Left renal cortex interstitium (tissue), 4 donors: ENCODE results near the gene ETS1. TPM values are rescaled to one million over a fixed set of nuclear protein-coding genes. Genes with fewer than 3 reads are reported as not detected.

Source experiments
- DNase-seq, 4 donors: peaks; one replicate each; pipeline ENCODE4 v3.0.0-alpha.2; 2013; ENCODE audit warnings: low read depth in 4 of 4, low spot score in 2 of 4, missing footprints in 1 of 4
- polyA plus RNA-seq, 4 donors: library from polyadenylated mRNA; unstranded; fragments of 120-200 nt; gene quantifications; one replicate each; pipeline ENCODE4 v1.2.1, GENCODE V29; 2013; ENCODE audit not compliant: insufficient read length in 4 of 4

ETS1 gene
- polyA plus RNA-seq, 4 donors = 64.0 to 80.3 (median 71.7) TPM

GRCh38 chr11:128619540-128620308 is 32.4 kb upstream of the ETS1 start:
- DNase-seq = no peak

DNA sequence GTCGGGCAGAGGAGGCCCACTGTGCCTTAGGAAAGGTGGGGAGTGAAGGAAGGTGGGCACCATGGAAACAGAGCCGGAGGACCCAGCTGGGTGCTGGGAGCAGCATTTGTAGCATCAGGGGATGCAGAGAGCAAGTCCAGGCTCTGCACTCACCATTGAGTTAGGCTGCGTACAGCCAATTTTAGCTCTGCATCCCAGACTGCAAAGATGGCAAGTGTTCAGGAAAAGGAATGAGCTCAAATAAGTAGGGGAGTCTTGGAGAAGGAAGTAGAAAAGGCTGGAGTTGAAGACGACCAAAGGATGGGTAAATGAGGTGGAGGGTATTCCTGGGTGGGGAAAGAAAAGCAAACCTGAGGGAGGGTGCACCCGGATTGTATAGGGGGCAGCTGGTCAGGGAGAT is 31.6 kb upstream of the ETS1 start:
- DNase-seq = no peak

- no peak for DNase-seq
Measured at GRCh38 chr11:128618603-128619002, 31.2 kb upstream of the ETS1 start.

- no peak for DNase-seq
Measured at GRCh38 chr11:128616161-128616560, 28.8 kb upstream of the ETS1 start.

GRCh38 chr11:128615612-128616011 is 28.3 kb upstream of the ETS1 start:
- DNase-seq = no peak

- DNase-seq = no peak
Measured at GRCh38 chr11:128615076-128615475, 27.7 kb upstream of the ETS1 start.

DNA sequence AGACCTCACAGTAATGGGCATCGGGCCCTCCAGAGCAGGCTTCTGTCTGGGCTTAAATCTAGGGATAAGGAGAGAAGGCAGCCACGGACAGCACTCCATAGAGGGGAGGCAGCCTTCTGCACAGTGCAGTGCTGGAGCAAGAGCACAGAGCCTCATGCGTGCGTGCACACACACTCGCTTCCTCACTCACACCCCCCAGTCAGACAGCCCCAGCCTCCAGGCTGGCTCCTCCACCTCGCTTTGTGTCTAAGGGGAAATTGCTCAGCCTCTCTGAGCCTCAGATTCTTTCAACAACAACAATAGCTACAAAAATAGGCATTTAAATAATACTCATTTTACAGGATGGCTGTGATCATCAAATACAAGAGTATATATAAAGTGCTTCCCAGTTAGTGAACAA is 26.7 kb upstream of the ETS1 start:
- DNase-seq = no peak

GRCh38 chr11:128613300-128613995 is 26.1 kb upstream of the ETS1 start:
- DNase-seq = no peak

DNA sequence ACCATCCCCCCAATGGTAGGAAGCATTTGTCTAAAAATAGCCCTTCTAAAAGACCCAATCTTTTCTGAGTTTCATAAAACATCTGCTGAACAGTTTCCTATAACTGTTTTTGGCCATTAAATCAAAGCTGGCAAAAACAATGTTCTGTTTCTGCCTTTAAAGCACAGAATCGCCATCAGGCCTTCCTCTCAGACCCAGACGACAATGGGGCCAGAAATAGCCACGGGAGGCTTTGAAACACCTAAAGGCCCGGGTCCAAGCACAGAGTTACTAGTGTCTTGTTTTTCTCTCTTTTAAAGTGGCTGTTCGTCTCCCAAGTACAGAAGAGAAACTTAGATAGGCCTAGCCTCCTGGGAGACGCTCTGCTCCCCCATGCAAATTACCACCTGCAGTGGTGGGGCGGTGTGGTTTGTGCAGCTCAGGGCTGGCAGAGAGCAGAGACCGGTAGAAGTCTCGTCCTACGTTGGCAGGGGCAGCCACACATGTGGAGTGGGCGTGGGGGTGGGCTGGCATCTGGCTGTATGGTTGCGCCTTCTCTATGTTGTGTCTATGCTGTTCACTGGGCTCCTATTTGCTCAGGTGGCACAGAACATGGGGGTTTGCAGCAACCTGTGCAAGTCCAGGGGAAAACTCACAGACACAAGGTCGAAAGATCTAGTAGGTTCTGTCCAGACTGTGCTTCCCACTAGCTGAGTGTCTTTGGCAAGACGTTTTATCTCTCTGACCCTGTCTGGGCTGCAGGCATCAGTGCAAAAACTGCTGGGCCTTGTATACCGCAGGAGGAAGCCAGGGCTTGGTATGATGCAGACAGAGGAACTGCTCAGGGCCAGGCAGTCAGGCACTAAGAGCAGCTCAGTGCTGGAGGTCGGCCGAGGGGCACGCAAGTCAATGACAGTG is 23.6 kb upstream of the ETS1 start:
- DNase-seq = no peak

- DNase-seq = no peak
Measured at GRCh38 chr11:128609785-128610184, 22.4 kb upstream of the ETS1 start.

DNA sequence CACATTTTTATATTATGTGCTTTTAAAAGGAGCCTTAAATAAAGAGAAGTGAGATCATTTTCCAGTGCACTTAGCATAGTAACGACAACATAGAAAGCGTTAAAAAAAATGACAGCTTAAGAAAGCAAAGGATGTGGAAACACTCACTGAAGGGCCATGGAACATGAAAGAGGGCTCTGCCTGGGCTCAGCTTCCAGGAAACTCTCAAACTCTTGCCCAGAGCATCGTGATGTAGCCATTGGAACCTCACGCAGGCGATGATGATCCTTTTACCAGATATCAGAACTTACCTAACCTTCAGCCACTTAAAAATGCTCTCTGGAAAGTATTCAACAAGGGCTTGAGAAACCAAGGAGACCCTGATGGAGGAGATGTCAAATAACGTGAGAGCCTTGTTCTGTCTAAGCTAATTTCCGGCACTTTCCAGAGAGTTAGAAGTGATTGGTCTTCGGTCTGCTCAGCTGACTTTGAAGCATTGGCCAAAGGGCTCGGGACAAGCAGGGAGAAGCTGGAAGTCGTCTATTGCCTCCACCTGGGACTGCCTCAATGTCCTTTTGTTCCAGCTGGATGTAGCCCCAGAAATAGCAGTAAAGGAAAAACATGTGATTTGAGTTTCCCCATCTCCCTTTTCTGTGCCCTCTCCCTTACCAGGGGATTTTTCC is 21.5 kb upstream of the ETS1 start:
- DNase-seq = no peak

DNA sequence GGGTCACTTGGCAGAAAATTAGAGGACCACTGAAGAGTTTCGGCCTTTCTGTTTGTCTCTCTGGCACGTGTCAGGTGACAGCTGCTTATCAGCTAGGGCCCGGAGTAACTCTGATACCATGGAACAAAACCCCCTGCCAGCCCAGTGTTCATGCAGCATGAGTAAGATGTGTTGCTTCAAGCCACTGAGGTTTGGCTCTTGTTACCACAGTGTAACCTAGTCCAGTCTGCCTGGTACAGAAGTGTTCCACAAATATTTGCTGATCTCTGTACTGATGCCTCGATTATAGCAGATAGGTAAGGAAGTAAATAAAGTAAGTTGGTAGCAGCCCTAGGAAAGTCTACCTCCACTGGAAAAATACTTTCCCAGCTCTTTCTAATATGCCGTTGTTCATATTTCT is 20.5 kb upstream of the ETS1 start:
- no peak for DNase-seq

DNA sequence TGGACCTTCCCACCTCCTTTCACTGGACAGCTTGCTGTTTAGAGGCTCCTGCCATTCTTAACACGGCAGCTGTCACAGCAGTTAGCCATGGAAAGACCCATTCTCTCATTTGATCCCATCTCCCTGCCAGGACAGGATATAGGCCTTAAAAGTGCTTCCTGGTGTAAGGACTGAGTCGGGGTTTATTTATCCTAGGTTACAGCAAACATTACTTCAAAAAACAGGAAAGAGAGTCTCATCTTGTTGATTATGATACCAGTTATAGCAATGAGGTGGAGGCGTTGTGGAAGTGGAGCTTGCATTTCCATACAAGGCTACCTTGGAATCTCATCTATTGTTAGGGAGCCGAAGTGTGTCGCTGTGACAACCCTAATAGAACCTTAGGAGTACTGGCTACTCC is 17.4 kb upstream of the ETS1 start:
- DNase-seq = no peak

DNA sequence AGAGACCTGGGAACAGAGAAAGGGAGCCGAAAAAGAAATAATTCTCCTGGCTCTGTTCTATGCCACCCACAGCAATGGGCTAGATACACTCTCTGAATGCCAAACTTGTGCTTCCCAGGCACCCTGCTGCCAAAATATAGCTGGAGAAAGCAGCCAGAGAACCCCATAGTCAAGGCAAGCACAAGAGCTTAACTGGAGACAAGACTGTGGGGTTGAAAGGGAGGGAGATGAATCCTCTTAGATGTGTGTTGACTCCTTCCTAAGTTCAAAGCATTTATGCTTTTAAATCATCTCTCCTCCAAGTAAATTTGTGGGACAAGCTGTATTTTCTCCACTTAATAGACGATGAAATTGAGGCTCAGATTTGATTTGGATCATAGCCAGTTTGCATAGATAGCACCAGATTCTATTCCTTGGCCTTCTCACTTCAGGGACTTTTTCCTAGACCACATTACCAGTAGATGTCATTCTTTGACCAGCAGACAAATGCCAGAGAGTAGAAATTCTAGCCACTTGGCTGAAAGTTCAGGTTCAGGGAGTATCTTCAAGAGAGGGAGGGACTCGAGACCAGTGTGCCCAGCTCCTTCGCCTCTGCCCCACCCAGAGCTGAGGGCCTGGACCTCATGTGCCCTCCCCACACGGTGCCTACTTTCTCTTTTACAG is 16.5 kb upstream of the ETS1 start:
- no peak for DNase-seq

DNA sequence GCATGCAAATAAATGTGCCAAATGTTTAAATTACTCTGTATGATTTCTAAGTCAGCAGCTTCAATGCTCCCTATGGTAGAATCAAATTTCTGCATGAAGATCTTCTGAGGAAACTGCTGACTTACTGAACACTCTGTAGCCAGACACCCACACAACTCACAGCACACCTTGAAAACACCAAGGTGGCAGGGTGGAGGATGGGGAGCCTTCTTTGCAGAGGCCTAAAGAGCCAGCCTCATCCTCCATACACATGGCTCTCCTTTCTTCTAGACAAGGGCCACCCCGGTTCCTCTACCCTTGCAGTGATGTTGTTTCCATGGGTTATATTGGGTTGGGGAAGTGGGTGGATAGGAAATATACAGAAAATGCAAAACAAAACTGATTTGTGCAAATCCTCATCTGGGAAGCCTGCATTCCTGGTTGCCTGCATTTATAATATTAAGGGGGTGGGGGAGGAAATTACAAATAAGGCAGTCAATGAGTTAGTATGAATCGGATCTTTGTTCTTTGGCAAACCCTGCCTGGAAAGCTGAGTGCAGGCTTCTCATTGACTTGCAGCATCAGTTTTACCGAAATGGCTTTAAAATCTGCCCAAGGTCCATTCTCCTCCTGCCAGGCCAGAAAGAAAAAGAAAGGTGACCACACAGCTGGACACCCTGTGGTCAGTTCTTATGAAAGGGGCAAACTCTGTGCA is 15.8 kb upstream of the ETS1 start:
- no peak for DNase-seq

DNA sequence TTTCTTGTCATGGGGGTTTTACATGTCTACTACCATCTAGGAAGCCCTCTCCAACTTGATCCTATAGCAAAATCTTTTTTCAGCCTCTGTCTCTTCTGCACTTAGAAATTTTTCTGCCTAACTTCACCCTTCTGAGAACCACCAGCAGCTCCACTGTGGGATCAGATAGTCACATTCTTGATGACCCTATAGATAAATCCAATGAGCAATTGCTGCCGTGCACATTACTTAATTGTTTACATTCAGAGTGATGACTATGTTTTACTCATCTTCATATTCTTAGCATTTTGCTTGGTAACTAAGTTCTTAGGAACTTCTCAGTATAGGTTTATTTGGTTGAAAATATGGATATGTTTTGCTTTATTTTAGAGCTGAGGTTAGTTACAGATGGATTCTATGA is 12.4 kb upstream of the ETS1 start:
- no peak for DNase-seq

- DNase-seq = no peak
Measured at GRCh38 chr11:128598506-128599150, 11.3 kb upstream of the ETS1 start.

DNA sequence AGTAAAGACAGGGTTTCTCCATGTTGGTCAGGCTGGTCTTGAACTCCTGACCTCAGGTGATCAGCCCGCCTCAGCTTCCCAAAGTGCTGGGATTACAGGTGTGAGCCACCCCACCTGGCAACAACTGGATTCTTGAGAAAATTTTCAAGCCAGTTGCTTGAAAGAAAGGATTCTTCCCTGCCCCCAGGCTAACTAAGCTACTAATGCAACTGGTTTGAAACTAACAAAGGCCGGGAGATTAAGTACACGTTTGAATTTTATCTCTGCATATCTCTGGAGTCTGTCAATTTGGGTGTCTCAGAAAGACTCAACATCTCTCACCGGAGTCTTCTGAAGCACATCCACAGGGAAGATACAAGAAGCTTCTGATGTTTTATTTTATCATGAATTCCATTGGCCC is 10.7 kb upstream of the ETS1 start:
- DNase-seq = no peak

DNA sequence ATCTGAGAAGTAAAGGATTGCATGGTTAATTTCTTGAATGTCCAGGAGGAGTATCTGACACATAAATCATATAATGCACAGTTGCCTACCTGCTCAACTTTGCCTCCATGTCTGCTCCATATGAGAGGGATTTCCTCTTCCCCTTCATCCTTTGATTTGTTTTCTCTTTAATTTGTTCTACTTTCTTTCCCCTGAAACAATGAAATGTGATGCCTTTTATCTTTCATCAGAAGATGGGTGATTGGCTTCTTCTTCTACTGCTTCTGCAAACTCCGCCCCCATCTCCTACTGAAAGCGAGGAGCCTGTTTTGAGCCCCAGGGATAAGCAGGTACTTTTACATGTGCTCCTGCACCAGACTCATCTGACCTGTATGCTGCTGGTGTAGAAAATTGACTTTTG is 9.9 kb upstream of the ETS1 start:
- DNase-seq = no peak
